ENCODE measurements around the gene TAOK2.

DNA sequence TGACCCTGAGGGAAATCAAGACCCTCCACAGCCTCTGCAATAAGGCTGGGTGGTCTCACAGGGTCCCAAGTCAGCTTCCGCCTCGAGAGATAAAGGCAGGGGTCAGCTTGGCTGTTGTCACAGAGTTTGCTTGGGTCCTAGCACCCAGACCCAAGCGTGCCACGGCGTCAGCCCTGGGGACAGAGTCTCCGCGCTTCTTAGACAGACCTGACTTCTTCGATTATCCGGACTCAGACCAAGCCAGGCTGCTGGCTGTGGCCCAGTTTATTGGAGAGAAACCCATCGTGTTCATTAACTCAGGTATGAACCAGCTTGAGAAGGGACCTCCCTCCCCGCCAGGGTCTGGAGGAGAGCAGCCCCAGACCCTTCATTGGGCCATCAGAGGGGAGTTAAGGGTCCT, 49.9 kb downstream of the TAOK2 start:
- TF ChIP-seq, protein P1, sequence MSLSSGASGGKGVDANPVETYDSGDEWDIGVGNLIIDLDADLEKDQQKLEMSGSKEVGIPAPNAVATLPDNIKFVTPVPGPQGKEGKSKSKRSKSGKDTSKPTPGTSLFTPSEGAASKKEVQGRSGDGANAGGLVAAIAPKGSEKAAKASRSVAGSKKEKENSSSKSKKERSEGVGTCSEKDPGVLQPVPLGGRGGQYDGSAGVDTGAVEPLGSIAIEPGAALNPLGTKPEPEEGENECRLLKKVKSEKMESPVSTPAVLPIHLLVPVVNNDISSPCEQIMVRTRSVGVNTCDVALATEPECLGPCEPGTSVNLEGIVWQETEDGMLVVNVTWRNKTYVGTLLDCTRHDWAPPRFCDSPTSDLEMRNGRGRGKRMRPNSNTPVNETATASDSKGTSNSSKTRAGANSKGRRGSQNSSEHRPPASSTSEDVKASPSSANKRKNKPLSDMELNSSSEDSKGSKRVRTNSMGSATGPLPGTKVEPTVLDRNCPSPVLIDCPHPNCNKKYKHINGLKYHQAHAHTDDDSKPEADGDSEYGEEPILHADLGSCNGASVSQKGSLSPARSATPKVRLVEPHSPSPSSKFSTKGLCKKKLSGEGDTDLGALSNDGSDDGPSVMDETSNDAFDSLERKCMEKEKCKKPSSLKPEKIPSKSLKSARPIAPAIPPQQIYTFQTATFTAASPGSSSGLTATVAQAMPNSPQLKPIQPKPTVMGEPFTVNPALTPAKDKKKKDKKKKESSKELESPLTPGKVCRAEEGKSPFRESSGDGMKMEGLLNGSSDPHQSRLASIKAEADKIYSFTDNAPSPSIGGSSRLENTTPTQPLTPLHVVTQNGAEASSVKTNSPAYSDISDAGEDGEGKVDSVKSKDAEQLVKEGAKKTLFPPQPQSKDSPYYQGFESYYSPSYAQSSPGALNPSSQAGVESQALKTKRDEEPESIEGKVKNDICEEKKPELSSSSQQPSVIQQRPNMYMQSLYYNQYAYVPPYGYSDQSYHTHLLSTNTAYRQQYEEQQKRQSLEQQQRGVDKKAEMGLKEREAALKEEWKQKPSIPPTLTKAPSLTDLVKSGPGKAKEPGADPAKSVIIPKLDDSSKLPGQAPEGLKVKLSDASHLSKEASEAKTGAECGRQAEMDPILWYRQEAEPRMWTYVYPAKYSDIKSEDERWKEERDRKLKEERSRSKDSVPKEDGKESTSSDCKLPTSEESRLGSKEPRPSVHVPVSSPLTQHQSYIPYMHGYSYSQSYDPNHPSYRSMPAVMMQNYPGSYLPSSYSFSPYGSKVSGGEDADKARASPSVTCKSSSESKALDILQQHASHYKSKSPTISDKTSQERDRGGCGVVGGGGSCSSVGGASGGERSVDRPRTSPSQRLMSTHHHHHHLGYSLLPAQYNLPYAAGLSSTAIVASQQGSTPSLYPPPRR (CRISPR knock-in tag; IDR thresholded peaks at IDR 0.05; ENCODE audit: borderline replicate concordance), result no peak
- TF ChIP-seq NFKBIZ (CRISPR knock-in tag; IDR thresholded peaks at IDR 0.05) (no peak), ARNTL (CRISPR knock-in tag; IDR thresholded peaks at IDR 0.05) (no peak), NR2F2 (IDR thresholded peaks at IDR 0.05; ENCODE audit: borderline replicate concordance, low read depth) (no peak), JUN (CRISPR knock-in tag; IDR thresholded peaks at IDR 0.05) (no peak), RAD51 (IDR thresholded peaks at IDR 0.05; ENCODE audit: borderline replicate concordance) (no peak), HMGA1 (CRISPR knock-in tag; conservative IDR thresholded peaks at IDR 0.05) (no peak), ZNF792 (CRISPR knock-in tag; IDR thresholded peaks at IDR 0.05) (no peak)
- TF ChIP-seq, protein P2, sequence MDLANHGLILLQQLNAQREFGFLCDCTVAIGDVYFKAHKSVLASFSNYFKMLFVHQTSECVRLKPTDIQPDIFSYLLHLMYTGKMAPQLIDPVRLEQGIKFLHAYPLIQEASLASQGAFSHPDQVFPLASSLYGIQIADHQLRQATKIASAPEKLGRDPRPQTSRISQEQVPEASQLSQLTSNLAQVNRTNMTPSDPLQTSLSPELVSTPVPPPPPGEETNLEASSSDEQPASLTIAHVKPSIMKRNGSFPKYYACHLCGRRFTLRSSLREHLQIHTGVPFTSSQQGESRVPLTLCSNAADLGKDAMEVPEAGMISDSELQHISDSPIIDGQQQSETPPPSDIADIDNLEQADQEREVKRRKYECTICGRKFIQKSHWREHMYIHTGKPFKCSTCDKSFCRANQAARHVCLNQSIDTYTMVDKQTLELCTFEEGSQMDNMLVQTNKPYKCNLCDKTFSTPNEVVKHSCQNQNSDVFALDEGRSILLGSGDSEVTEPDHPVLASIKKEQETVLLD (CRISPR knock-in tag; IDR thresholded peaks at IDR 0.05; ENCODE audit: low read depth), result no peak
- TF ChIP-seq, protein P3, sequence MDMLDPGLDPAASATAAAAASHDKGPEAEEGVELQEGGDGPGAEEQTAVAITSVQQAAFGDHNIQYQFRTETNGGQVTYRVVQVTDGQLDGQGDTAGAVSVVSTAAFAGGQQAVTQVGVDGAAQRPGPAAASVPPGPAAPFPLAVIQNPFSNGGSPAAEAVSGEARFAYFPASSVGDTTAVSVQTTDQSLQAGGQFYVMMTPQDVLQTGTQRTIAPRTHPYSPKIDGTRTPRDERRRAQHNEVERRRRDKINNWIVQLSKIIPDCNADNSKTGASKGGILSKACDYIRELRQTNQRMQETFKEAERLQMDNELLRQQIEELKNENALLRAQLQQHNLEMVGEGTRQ (IDR thresholded peaks at IDR 0.05; ENCODE audit: low read depth, low read length), result no peak
- TF ChIP-seq, protein P3 (CRISPR knock-in tag; IDR thresholded peaks at IDR 0.05; ENCODE audit: borderline replicate concordance), result no peak
- TF ChIP-seq, protein P4, sequence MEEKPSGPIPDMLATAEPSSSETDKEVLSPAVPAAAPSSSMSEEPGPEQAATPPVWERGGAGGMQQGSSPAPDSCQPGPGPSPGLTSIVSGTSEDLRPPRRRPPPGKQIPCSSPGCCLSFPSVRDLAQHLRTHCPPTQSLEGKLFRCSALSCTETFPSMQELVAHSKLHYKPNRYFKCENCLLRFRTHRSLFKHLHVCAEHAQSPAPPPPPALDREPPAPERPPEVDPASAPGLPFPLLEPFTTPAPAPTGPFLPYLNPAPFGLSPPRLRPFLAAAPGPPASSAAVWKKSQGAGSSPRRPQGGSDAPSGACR (CRISPR knock-in tag; IDR thresholded peaks at IDR 0.05), result no peak
- TF ChIP-seq, protein P5, sequence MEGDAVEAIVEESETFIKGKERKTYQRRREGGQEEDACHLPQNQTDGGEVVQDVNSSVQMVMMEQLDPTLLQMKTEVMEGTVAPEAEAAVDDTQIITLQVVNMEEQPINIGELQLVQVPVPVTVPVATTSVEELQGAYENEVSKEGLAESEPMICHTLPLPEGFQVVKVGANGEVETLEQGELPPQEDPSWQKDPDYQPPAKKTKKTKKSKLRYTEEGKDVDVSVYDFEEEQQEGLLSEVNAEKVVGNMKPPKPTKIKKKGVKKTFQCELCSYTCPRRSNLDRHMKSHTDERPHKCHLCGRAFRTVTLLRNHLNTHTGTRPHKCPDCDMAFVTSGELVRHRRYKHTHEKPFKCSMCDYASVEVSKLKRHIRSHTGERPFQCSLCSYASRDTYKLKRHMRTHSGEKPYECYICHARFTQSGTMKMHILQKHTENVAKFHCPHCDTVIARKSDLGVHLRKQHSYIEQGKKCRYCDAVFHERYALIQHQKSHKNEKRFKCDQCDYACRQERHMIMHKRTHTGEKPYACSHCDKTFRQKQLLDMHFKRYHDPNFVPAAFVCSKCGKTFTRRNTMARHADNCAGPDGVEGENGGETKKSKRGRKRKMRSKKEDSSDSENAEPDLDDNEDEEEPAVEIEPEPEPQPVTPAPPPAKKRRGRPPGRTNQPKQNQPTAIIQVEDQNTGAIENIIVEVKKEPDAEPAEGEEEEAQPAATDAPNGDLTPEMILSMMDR (CRISPR knock-in tag; IDR thresholded peaks at IDR 0.05), result no peak

Measured in HepG2 (cell line).